Measurements from ENCODE around the gene KLHL21.
"Not testable (repeated sequence)": the region's sequence is repeated elsewhere in the genome, so short reads cannot be mapped to it uniquely, and the experiment has no call there.

The KLHL21 gene

DNA sequence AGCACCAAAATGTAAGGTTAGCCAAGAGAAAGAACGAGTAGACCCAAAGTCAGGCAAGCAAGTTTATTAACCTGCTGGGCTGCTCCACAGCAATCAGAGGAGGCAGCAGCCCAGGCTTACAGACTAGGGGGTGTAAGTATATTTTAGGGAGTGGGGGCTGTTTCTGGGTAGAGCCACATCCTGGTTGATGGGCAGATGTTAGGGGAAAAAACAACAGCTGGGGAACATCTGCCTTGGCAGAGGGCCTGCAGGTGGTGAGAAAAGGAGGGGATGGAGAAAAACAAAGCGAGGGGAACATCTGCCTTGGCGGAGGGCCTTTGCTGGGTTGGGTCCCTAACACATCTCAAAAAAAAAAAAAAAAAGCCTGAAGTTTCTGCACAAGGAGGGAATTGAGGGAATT, 32.6 kb downstream of the KLHL21 start:
- Histone ChIP-seq H3K4me1 (ENCODE audit: insufficient read depth, low read length) (no peaks in the 10 kb centered on the region), H3K9ac (ENCODE audit: low read depth, low read length) (no peak overlapping the region), H3K79me2 (ENCODE audit: insufficient read depth, low read length) (no peaks in the 10 kb centered on the region), H3K36me3 (ENCODE audit: insufficient read depth, low read length) (no peaks in the 10 kb centered on the region), H3K27me3 (ENCODE audit: insufficient read depth, low read length, poor library complexity) (peaks cover 6% of the 10 kb centered on the region), H3K27ac (ENCODE audit: low read length) (no peak overlapping the region), H4K20me1 (ENCODE audit: insufficient read depth, low read length) (no peaks in the 10 kb centered on the region), H3K9me3 (ENCODE audit: insufficient read depth, low read length, severe bottlenecking) (no peaks in the 10 kb centered on the region), H3K4me2 (ENCODE audit: insufficient read depth, low read length) (no peak overlapping the region), H2AFZ (ENCODE audit: low read depth, low read length) (no peak overlapping the region), H3K4me3 (ENCODE audit: low read depth in 1 of 2, low read length in 2 of 2) (no peak overlapping the region)
- no peak for TF ChIP-seq EZH2 (IDR thresholded peaks at IDR 0.05; ENCODE audit: borderline replicate concordance, low read depth, low read length, severe bottlenecking)
- TF ChIP-seq, protein P1, sequence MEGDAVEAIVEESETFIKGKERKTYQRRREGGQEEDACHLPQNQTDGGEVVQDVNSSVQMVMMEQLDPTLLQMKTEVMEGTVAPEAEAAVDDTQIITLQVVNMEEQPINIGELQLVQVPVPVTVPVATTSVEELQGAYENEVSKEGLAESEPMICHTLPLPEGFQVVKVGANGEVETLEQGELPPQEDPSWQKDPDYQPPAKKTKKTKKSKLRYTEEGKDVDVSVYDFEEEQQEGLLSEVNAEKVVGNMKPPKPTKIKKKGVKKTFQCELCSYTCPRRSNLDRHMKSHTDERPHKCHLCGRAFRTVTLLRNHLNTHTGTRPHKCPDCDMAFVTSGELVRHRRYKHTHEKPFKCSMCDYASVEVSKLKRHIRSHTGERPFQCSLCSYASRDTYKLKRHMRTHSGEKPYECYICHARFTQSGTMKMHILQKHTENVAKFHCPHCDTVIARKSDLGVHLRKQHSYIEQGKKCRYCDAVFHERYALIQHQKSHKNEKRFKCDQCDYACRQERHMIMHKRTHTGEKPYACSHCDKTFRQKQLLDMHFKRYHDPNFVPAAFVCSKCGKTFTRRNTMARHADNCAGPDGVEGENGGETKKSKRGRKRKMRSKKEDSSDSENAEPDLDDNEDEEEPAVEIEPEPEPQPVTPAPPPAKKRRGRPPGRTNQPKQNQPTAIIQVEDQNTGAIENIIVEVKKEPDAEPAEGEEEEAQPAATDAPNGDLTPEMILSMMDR (IDR thresholded peaks at IDR 0.05; ENCODE audit: borderline replicate concordance, extremely low read depth, low read length, poor library complexity, severe bottlenecking) = no peak
- ATAC-seq (ENCODE audit: insufficient read depth, low read depth) (peak; percentile 61; the same call in 1 of the 3 replicates), DNase-seq (no peak)

DNA sequence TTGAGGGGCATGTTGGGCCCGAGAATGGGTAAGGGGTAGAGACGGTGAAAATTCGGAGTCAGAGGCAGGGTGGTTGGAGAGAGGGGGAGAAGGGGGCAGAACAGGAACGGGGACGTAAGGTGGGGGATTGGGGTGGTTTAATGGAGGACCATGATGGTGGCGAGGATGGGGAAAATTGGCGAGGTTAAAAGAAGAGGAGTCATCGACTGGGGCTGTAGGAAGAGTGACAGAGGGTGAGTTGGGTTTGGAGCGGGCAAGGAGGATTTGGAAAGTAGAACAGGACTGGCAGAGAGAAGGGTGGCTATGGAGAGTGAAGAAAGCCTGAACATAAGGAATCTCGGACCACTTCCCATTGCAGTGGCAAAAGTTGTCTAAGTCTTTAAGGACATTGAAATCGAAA, 33.6 kb downstream of the KLHL21 start:
- H3K4me1 ChIP-seq (ENCODE audit: insufficient read depth, low read length) = no peaks in the 10 kb centered on the region
- no peak overlapping the region for H3K9ac ChIP-seq (ENCODE audit: low read depth, low read length)
- H3K4me2 ChIP-seq (ENCODE audit: insufficient read depth, low read length) = no peak overlapping the region
- no peaks in the 10 kb centered on the region for H3K36me3 ChIP-seq (ENCODE audit: insufficient read depth, low read length)
- H4K20me1 ChIP-seq (ENCODE audit: insufficient read depth, low read length) = no peaks in the 10 kb centered on the region
- H2AFZ ChIP-seq (ENCODE audit: low read depth, low read length) = no peak overlapping the region
- no peak overlapping the region for H3K27ac ChIP-seq (ENCODE audit: low read length)
- H3K9me3 ChIP-seq (ENCODE audit: insufficient read depth, low read length, severe bottlenecking) = no peaks in the 10 kb centered on the region
- peaks cover 6% of the 10 kb centered on the region for H3K27me3 ChIP-seq (ENCODE audit: insufficient read depth, low read length, poor library complexity)
- no peak overlapping the region for H3K4me3 ChIP-seq (ENCODE audit: low read depth in 1 of 2, low read length in 2 of 2)
- TF ChIP-seq, protein P1 (IDR thresholded peaks at IDR 0.05; ENCODE audit: borderline replicate concordance, extremely low read depth, low read length, poor library complexity, severe bottlenecking) = no peak
- TF ChIP-seq EZH2 (IDR thresholded peaks at IDR 0.05; ENCODE audit: borderline replicate concordance, low read depth, low read length, severe bottlenecking) = no peak
- no peaks in the 10 kb centered on the region for H3K79me2 ChIP-seq (ENCODE audit: insufficient read depth, low read length)
- ATAC-seq (ENCODE audit: insufficient read depth, low read depth) = no peak
- no peak for DNase-seq

DNA sequence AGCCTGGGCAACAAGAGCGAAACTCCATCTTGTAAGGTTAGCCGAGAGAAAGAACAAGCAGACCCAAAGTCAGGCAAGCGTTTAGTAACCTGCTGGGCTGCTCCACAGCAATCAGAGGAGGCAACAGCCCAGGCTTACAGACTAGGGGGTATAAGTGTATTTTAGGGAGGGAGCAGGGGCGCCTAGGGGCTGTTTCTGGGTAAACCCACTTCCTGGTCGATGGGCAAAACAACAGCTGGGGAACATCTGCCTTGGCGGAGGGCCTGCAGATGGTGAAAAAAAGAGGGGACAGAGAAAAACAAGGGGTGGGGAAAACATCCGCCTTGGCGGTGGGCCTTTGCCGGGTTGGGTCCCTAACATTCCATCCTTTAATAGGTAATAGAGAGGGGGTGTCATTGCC, 42.4 kb downstream of the KLHL21 start:
- Histone ChIP-seq H4K20me1 (ENCODE audit: insufficient read depth, low read length) (no peaks in the 10 kb centered on the region), H3K9ac (ENCODE audit: low read depth, low read length) (no peak overlapping the region), H3K27me3 (ENCODE audit: insufficient read depth, low read length, poor library complexity) (no peaks in the 10 kb centered on the region), H3K79me2 (ENCODE audit: insufficient read depth, low read length) (no peaks in the 10 kb centered on the region), H3K36me3 (ENCODE audit: insufficient read depth, low read length) (no peaks in the 10 kb centered on the region), H3K4me1 (ENCODE audit: insufficient read depth, low read length) (peaks cover 6% of the 10 kb centered on the region), H3K4me3 (ENCODE audit: low read depth in 1 of 2, low read length in 2 of 2) (no peak overlapping the region), H2AFZ (ENCODE audit: low read depth, low read length) (no peak overlapping the region), H3K27ac (ENCODE audit: low read length) (no peak overlapping the region), H3K4me2 (ENCODE audit: insufficient read depth, low read length) (no peak overlapping the region), H3K9me3 (ENCODE audit: insufficient read depth, low read length, severe bottlenecking) (no peaks in the 10 kb centered on the region)
- ATAC-seq (ENCODE audit: insufficient read depth, low read depth) (peak; percentile 56), DNase-seq (peak; percentile 52)
- TF ChIP-seq, protein P1 (IDR thresholded peaks at IDR 0.05; ENCODE audit: borderline replicate concordance, extremely low read depth, low read length, poor library complexity, severe bottlenecking) = no peak

DNA sequence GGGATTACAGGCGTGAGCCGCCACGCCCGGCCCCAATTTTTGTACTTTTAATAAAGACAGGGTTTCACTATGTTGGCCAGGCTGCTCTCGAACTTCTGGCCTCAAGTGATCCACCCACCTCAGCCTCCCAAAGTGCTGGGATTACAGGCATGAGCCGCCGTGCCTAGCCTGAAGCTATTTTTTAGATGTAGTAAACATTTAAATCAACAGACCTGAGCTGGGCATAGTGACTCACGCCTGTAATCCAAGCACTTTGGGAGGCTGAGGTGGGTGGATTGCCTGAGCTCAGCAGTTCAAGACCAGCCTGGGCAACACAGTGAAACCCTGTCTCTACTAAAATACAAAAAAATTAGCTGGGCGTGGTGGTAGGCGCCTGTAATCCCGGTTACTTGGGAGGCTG, 43.5 kb downstream of the KLHL21 start:
- not testable (repeated sequence) for H3K27me3 ChIP-seq (ENCODE audit: insufficient read depth, low read length, poor library complexity); H3K27ac ChIP-seq (ENCODE audit: low read length); H4K20me1 ChIP-seq (ENCODE audit: insufficient read depth, low read length); H2AFZ ChIP-seq (ENCODE audit: low read depth, low read length); ATAC-seq (ENCODE audit: insufficient read depth, low read depth); H3K79me2 ChIP-seq (ENCODE audit: insufficient read depth, low read length); H3K4me2 ChIP-seq (ENCODE audit: insufficient read depth, low read length); H3K4me3 ChIP-seq (ENCODE audit: low read depth in 1 of 2, low read length in 2 of 2); DNase-seq; H3K9ac ChIP-seq (ENCODE audit: low read depth, low read length); H3K9me3 ChIP-seq (ENCODE audit: insufficient read depth, low read length, severe bottlenecking); H3K36me3 ChIP-seq (ENCODE audit: insufficient read depth, low read length)
- H3K4me1 ChIP-seq (ENCODE audit: insufficient read depth, low read length) = peaks cover 14% of the 10 kb centered on the region

All from DND-41 (cell line).